Neuronal stem cell (in vitro differentiated cells): ENCODE measurements around the gene PALMD.

Experiments used
- DNase-seq: peaks from one replicate; pipeline ENCODE4 v3.0.0-alpha.2; 2013; ENCODE audit warnings: low spot score
- H2AFZ ChIP-seq: one replicate; pipeline ENCODE4 v1.6.1; 2013; ENCODE audit warnings: mild to moderate bottlenecking, low read length, inconsistent platforms
- H2AK5ac ChIP-seq: 2 replicates; pipeline ENCODE4 v1.6.1; 2013; ENCODE audit warnings: low read depth, mild to moderate bottlenecking, inconsistent platforms, low read length, moderate library complexity, mixed read lengths
- H2BK120ac ChIP-seq: 2 replicates; pipeline ENCODE4 v1.6.1; 2013; ENCODE audit warnings: low read depth, mild to moderate bottlenecking, inconsistent platforms, low read length, moderate library complexity, mixed read lengths
- H2BK12ac ChIP-seq: one replicate; pipeline ENCODE4 v1.6.1; 2013; ENCODE audit warnings: low read length, inconsistent platforms
- H2BK15ac ChIP-seq: 2 replicates; pipeline ENCODE4 v1.6.1; 2013; ENCODE audit warnings: mild to moderate bottlenecking, low read length, inconsistent platforms, mixed read lengths
- H2BK5ac ChIP-seq: one replicate; pipeline ENCODE4 v1.6.1; 2013; ENCODE audit warnings: inconsistent platforms, mild to moderate bottlenecking, low read length, moderate library complexity
- H3K14ac ChIP-seq: one replicate; pipeline ENCODE4 v1.6.1; 2013; ENCODE audit warnings: low read length, inconsistent platforms
- H3K18ac ChIP-seq: 2 replicates; pipeline ENCODE4 v1.6.1; 2013; ENCODE audit warnings: low read length, inconsistent platforms
- H3K23ac ChIP-seq: 2 replicates; pipeline ENCODE4 v1.6.1; 2013; ENCODE audit warnings: low read depth, mild to moderate bottlenecking, mixed read lengths, low read length, inconsistent platforms; ENCODE audit not compliant: poor library complexity
- H3K27ac ChIP-seq: replicated peaks from 3 replicates; pipeline ENCODE4 v1.5.1; 2013; ENCODE audit warnings: low read length, inconsistent platforms
- H3K27me3 ChIP-seq, 3 experiments: 2 replicates each; pipeline ENCODE4 v1.6.1; 2013; ENCODE audit warnings: low read length in 3 of 3, mild to moderate bottlenecking in 2 of 3, inconsistent platforms in 1 of 3, low read depth in 1 of 3, mixed read lengths in 1 of 3, moderate library complexity in 1 of 3; ENCODE audit not compliant: control insufficient read depth in 3 of 3, insufficient read depth in 3 of 3
- H3K36me3 ChIP-seq, 2 donors: replicated peaks in 1 of 2; 2 replicates each; pipeline ENCODE4 v1.6.1; 2013; ENCODE audit warnings: low read length in 2 of 2; ENCODE audit not compliant: control insufficient read depth in 2 of 2, insufficient read depth in 2 of 2
- H3K4ac ChIP-seq: 2 replicates; pipeline ENCODE4 v1.6.1; 2013; ENCODE audit warnings: inconsistent platforms, mild to moderate bottlenecking, low read length, moderate library complexity
- H3K4me1 ChIP-seq, 2 donors: 1 replicate in 1 of 2; 2 replicates in 1 of 2; pipeline ENCODE4 v1.6.1; 2013; ENCODE audit warnings: low read length in 2 of 2, low read depth in 1 of 2; ENCODE audit not compliant: control insufficient read depth in 2 of 2, insufficient read depth in 1 of 2
- H3K4me2 ChIP-seq: one replicate; pipeline ENCODE4 v1.6.1; 2013; ENCODE audit warnings: mild to moderate bottlenecking, low read length, inconsistent platforms; ENCODE audit not compliant: insufficient read depth, poor library complexity, severe bottlenecking
- H3K4me3 ChIP-seq, 2 donors: 2 replicates each; pipeline ENCODE4 v1.5.1; 2013; ENCODE audit warnings: low read length in 2 of 2, mild to moderate bottlenecking in 2 of 2, inconsistent platforms in 1 of 2, moderate library complexity in 1 of 2
- H3K79me1 ChIP-seq: one replicate; pipeline ENCODE4 v1.6.1; 2013; ENCODE audit warnings: low read depth, mild to moderate bottlenecking, inconsistent platforms, low read length, moderate library complexity
- H3K9ac ChIP-seq: one replicate; pipeline ENCODE4 v1.6.1; 2013; ENCODE audit warnings: mild to moderate bottlenecking, low read depth, low read length, inconsistent platforms; ENCODE audit not compliant: poor library complexity
- H3K9me3 ChIP-seq, 2 donors: replicated peaks in 1 of 2; 2 replicates each; pipeline versions ENCODE3 to v1.6.1; 2013; ENCODE audit warnings: low read length in 2 of 2, mild to moderate bottlenecking in 2 of 2, inconsistent platforms in 1 of 2, low read depth in 1 of 2, mixed read lengths in 1 of 2, moderate library complexity in 1 of 2; ENCODE audit not compliant: control insufficient read depth in 2 of 2, insufficient read depth in 1 of 2
- H4K8ac ChIP-seq: one replicate; pipeline ENCODE4 v1.6.1; 2013; ENCODE audit warnings: low read depth, mild to moderate bottlenecking, inconsistent platforms, low read length, moderate library complexity
- H4K91ac ChIP-seq: one replicate; pipeline ENCODE4 v1.6.1; 2013; ENCODE audit warnings: low read length, low read depth, mild to moderate bottlenecking, inconsistent platforms; ENCODE audit not compliant: poor library complexity
- whole genome bisulfite sequencing, 2 donors: extraction: QIAGEN DNeasy Blood & Tissue Kit; methylation state at CpG; one replicate each; pipeline ENCODE4 v1.1.7; 2013; ENCODE audit warnings: missing lambda C conversion rate in 2 of 2, mixed read lengths in 1 of 2; ENCODE audit not compliant: insufficient read length in 2 of 2, insufficient replicate concordance in 1 of 2; ENCODE audit errors: extremely low coverage in 2 of 2; 5-methylcytosine and 5-hydroxymethylcytosine counted together

The PALMD gene

DNA sequence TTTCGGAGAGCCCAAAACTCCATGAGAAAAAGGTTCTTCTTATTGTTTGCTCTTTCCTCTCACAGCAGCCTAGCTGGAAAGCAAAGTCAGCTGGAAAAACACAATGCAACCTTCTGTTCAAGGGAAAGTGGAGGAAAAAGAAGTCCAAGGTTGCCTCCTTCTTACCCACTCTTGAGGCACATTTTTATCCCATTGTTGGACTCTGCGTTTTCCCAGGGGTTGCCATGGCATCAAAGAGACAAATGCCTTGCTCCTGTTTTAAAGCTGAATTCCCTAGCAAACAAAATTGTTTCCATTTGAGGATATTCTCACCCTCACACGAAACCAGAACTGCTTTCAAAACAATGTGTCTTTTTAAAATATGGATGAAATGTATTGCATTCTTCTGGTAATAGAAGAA is 45.1 kb upstream of the PALMD start:
- H3K23ac ChIP-seq: no peak overlapping the region
- peak overlapping the region in 1 of 2 donors; percentile 34 for H3K4me3 ChIP-seq
- H3K9ac ChIP-seq: no peak overlapping the region
- H3K27ac ChIP-seq: no peak overlapping the region
- H3K79me1 ChIP-seq: no peaks in the 10 kb centered on the region
- H2BK5ac ChIP-seq: no peak overlapping the region
- H2BK12ac ChIP-seq: no peak overlapping the region
- H3K18ac ChIP-seq: no peak overlapping the region
- H3K4me1 ChIP-seq: peaks cover 6 to 24% of the 10 kb centered on the region in 2 donors
- WGBS, 2 donors: no CpG with 5 or more reads among the region's 3 CpGs
- H3K4me2 ChIP-seq: no peak overlapping the region
- peaks cover 0 to 9% of the 10 kb centered on the region in 2 donors for H3K9me3 ChIP-seq
- no peaks in the 10 kb centered on the region for H3K27me3 ChIP-seq
- peak; percentile 27 for DNase-seq
- H3K36me3 ChIP-seq: no peaks in the 10 kb centered on the region
- no peak overlapping the region for H4K91ac ChIP-seq
- no peak overlapping the region for H2AK5ac ChIP-seq
- H3K4ac ChIP-seq: no peak overlapping the region
- peak overlapping the region; percentile 49 for H2AFZ ChIP-seq
- no peak overlapping the region for H4K8ac ChIP-seq
- no peak overlapping the region for H2BK120ac ChIP-seq
- no peak overlapping the region for H3K14ac ChIP-seq
- H2BK15ac ChIP-seq: no peak overlapping the region

DNA sequence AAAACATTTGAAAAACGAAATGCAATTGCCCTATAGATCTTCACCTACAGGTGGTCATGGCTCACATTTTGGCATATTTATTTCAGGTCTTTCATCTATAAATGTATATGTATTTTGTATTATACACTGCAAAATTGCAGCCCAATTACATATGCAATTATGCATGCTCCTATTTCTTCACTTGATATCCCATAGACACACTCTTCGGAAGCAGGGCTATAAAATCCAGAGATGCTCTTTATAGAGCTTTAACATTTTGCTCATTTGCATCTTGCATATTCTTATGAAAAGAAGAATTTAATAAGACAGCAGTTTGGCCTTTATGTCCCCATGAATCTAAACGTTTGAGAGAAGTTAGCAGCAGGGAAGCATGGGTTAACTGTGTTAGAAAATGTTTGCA is 44.7 kb upstream of the PALMD start:
- Histone ChIP-seq H3K27ac (no peak overlapping the region), H3K18ac (no peak overlapping the region), H3K9ac (no peak overlapping the region), H2BK12ac (no peak overlapping the region), H2BK5ac (no peak overlapping the region), H2AFZ (no peak overlapping the region), H3K4me1 (peaks cover 6 to 24% of the 10 kb centered on the region in 2 donors), H2AK5ac (no peak overlapping the region), H3K9me3 (peaks cover 0 to 5% of the 10 kb centered on the region in 2 donors), H3K4me2 (no peak overlapping the region), H4K91ac (no peak overlapping the region), H3K4ac (no peak overlapping the region), H3K79me1 (no peaks in the 10 kb centered on the region), H3K23ac (no peak overlapping the region), H3K27me3 (no peaks in the 10 kb centered on the region), H4K8ac (no peak overlapping the region), H3K36me3 (no peaks in the 10 kb centered on the region), H3K14ac (no peak overlapping the region), H3K4me3 (no peak overlapping the region), H2BK15ac (no peak overlapping the region), H2BK120ac (no peak overlapping the region)
- no peak for DNase-seq
- no CpG with 5 or more reads among the region's 3 CpGs for WGBS, 2 donors

DNA sequence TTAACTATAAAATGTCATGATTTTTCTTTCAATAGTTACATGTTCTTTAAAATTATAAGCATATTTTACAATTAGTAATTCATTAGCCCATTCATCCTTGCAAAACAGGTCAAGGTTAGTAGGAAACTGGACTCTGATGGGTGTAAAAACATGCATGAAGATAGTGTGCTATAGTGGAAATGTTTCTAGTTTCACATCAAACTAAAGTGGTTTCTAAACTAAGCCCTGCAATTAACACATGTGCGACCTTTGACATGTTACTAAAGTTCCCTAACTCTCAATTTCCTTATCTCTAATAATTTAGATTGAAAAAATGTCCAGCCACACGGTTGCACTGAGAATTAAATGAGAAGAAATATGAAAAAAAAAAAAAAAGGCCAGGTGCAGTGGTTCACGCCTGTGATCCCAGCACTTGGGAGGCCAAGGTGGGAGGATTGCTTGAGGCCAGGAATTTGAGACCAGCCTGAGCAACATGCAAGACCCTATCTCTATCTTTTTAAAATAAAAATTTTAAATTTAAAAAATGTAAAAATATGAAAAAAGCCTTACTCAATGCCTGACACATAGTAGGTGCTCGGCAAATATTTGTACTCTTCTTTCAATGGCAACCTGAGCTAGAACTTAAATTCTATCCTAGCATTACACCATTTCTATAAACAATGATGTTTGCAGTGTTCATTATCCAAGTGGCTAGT is 44.1 kb upstream of the PALMD start:
- H2BK5ac ChIP-seq: no peak overlapping the region
- no peaks in the 10 kb centered on the region for H3K79me1 ChIP-seq
- no peak overlapping the region for H4K91ac ChIP-seq
- peaks cover 6 to 24% of the 10 kb centered on the region in 2 donors for H3K4me1 ChIP-seq
- no peaks in the 10 kb centered on the region for H3K27me3 ChIP-seq
- H3K4me3 ChIP-seq: no peak overlapping the region
- no peak overlapping the region for H3K18ac ChIP-seq
- H3K27ac ChIP-seq: no peak overlapping the region
- H2BK120ac ChIP-seq: no peak overlapping the region
- WGBS, 2 donors: no CpG with 5 or more reads among the region's 4 CpGs
- H3K4me2 ChIP-seq: no peak overlapping the region
- no peak overlapping the region for H2BK12ac ChIP-seq
- no peak for DNase-seq
- no peak overlapping the region for H2AFZ ChIP-seq
- no peaks in the 10 kb centered on the region for H3K36me3 ChIP-seq
- no peak overlapping the region for H3K23ac ChIP-seq
- H4K8ac ChIP-seq: no peak overlapping the region
- H3K9me3 ChIP-seq: no peaks in the 10 kb centered on the region
- no peak overlapping the region for H3K4ac ChIP-seq
- no peak overlapping the region for H3K9ac ChIP-seq
- no peak overlapping the region for H3K14ac ChIP-seq
- no peak overlapping the region for H2BK15ac ChIP-seq
- H2AK5ac ChIP-seq: no peak overlapping the region

DNA sequence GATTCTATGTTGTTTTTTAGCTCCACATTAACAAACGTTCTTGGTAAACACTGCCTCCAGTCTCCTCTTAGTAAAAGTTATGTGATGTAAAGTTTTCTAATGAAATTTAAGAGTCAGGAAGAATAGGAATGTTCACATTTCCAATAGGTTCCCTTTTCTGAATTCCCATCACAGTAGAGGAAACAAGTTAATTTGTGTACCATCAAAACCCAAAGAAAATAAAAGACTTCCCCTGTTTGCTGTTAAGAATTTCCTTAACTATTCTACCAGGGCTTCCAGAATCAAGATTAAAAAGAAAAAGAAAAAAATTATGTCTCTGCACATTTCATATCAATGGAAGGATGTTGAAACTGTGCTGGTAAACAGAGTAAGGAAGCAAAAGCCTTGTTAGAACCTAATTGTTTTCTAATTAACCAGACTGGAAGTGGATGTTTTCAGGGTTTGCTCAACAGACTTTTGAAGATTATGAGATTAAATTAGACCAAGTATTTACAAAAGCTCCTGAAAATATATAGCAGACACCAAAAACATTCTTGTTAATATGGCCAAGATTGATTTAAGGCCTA is 43.4 kb upstream of the PALMD start:
- Histone ChIP-seq H4K8ac (no peak overlapping the region), H2BK120ac (no peak overlapping the region), H3K27ac (no peak overlapping the region), H2BK5ac (no peak overlapping the region), H3K23ac (no peak overlapping the region), H3K4me2 (no peak overlapping the region), H2BK12ac (no peak overlapping the region), H3K9me3 (peaks cover 0 to 2% of the 10 kb centered on the region in 2 donors), H4K91ac (no peak overlapping the region), H3K4ac (no peak overlapping the region), H2AK5ac (no peak overlapping the region), H3K79me1 (no peaks in the 10 kb centered on the region), H3K27me3 (no peaks in the 10 kb centered on the region), H3K36me3 (no peaks in the 10 kb centered on the region), H2AFZ (no peak overlapping the region), H3K14ac (no peak overlapping the region), H3K9ac (no peak overlapping the region), H3K4me3 (no peak overlapping the region), H3K18ac (no peak overlapping the region), H2BK15ac (no peak overlapping the region), H3K4me1 (peaks cover 6 to 24% of the 10 kb centered on the region in 2 donors)
- WGBS, 2 donors: no CpG with 5 or more reads among the region's 1 CpG
- DNase-seq: no peak
